ENCODE measurements around the gene TAF4B.

The TAF4B gene

GRCh38 chr18:26267357-26267930 is 41.2 kb downstream of the TAF4B start:
- H3K9me3 ChIP-seq (ENCODE audit: control insufficient read depth in 2 of 2, low read length in 2 of 2): no peaks in the 10 kb centered on the region
- no peak overlapping the region for H3K9ac ChIP-seq (ENCODE audit: low read depth in 1 of 2, low read length in 2 of 2)
- peaks cover 3 to 6% of the 10 kb centered on the region in 2 donors for H3K36me3 ChIP-seq (ENCODE audit: control insufficient read depth in 2 of 2, insufficient read depth in 2 of 2, low read length in 2 of 2)
- H3K27me3 ChIP-seq (ENCODE audit: control insufficient read depth in 2 of 2, insufficient read depth in 2 of 2, low read length in 2 of 2): no peaks in the 10 kb centered on the region
- no peak overlapping the region for H3K27ac ChIP-seq (ENCODE audit: low read depth in 2 of 2, low read length in 2 of 2)
- H3K4me3 ChIP-seq (ENCODE audit: low read length in 2 of 2): no peak overlapping the region
- H3K4me1 ChIP-seq (ENCODE audit: control insufficient read depth in 2 of 2, insufficient read depth in 2 of 2, low read length in 2 of 2): no peaks in the 10 kb centered on the region

GRCh38 chr18:26268454-26268853 is 42.2 kb downstream of the TAF4B start:
- H3K9ac ChIP-seq (ENCODE audit: low read depth in 1 of 2, low read length in 2 of 2): no peak overlapping the region
- H3K4me3 ChIP-seq (ENCODE audit: low read length in 2 of 2): no peak overlapping the region
- H3K27me3 ChIP-seq (ENCODE audit: control insufficient read depth in 2 of 2, insufficient read depth in 2 of 2, low read length in 2 of 2): no peaks in the 10 kb centered on the region
- H3K36me3 ChIP-seq (ENCODE audit: control insufficient read depth in 2 of 2, insufficient read depth in 2 of 2, low read length in 2 of 2): peaks cover 3 to 6% of the 10 kb centered on the region in 2 donors
- no peak overlapping the region for H3K27ac ChIP-seq (ENCODE audit: low read depth in 2 of 2, low read length in 2 of 2)
- no peaks in the 10 kb centered on the region for H3K4me1 ChIP-seq (ENCODE audit: control insufficient read depth in 2 of 2, insufficient read depth in 2 of 2, low read length in 2 of 2)
- no peaks in the 10 kb centered on the region for H3K9me3 ChIP-seq (ENCODE audit: control insufficient read depth in 2 of 2, low read length in 2 of 2)

GRCh38 chr18:26271917-26272549 is 45.8 kb downstream of the TAF4B start:
- H3K4me1 ChIP-seq (ENCODE audit: control insufficient read depth in 2 of 2, insufficient read depth in 2 of 2, low read length in 2 of 2): no peaks in the 10 kb centered on the region
- H3K27ac ChIP-seq (ENCODE audit: low read depth in 2 of 2, low read length in 2 of 2): no peak overlapping the region
- peaks cover 4 to 6% of the 10 kb centered on the region in 2 donors for H3K36me3 ChIP-seq (ENCODE audit: control insufficient read depth in 2 of 2, insufficient read depth in 2 of 2, low read length in 2 of 2)
- no peak overlapping the region for H3K9ac ChIP-seq (ENCODE audit: low read depth in 1 of 2, low read length in 2 of 2)
- no peaks in the 10 kb centered on the region for H3K27me3 ChIP-seq (ENCODE audit: control insufficient read depth in 2 of 2, insufficient read depth in 2 of 2, low read length in 2 of 2)
- no peaks in the 10 kb centered on the region for H3K9me3 ChIP-seq (ENCODE audit: control insufficient read depth in 2 of 2, low read length in 2 of 2)
- no peak overlapping the region for H3K4me3 ChIP-seq (ENCODE audit: low read length in 2 of 2)

- Histone ChIP-seq H3K4me1 (ENCODE audit: control insufficient read depth in 2 of 2, insufficient read depth in 2 of 2, low read length in 2 of 2) (no peaks in the 10 kb centered on the region), H3K36me3 (ENCODE audit: control insufficient read depth in 2 of 2, insufficient read depth in 2 of 2, low read length in 2 of 2) (peaks cover 0 to 2% of the 10 kb centered on the region in 2 donors), H3K27me3 (ENCODE audit: control insufficient read depth in 2 of 2, insufficient read depth in 2 of 2, low read length in 2 of 2) (no peaks in the 10 kb centered on the region), H3K27ac (ENCODE audit: low read depth in 2 of 2, low read length in 2 of 2) (no peak overlapping the region), H3K9me3 (ENCODE audit: control insufficient read depth in 2 of 2, low read length in 2 of 2) (no peaks in the 10 kb centered on the region), H3K4me3 (ENCODE audit: low read length in 2 of 2) (no peak overlapping the region), H3K9ac (ENCODE audit: low read depth in 1 of 2, low read length in 2 of 2) (no peak overlapping the region)
Observed at GRCh38 chr18:26277374-26277773, 51.1 kb downstream of the TAF4B start.

GRCh38 chr18:26279428-26279827 is 53.2 kb downstream of the TAF4B start:
- no peak overlapping the region for H3K9ac ChIP-seq (ENCODE audit: low read depth in 1 of 2, low read length in 2 of 2)
- H3K4me3 ChIP-seq (ENCODE audit: low read length in 2 of 2): no peak overlapping the region
- no peaks in the 10 kb centered on the region for H3K9me3 ChIP-seq (ENCODE audit: control insufficient read depth in 2 of 2, low read length in 2 of 2)
- H3K27me3 ChIP-seq (ENCODE audit: control insufficient read depth in 2 of 2, insufficient read depth in 2 of 2, low read length in 2 of 2): no peaks in the 10 kb centered on the region
- H3K4me1 ChIP-seq (ENCODE audit: control insufficient read depth in 2 of 2, insufficient read depth in 2 of 2, low read length in 2 of 2): no peaks in the 10 kb centered on the region
- H3K27ac ChIP-seq (ENCODE audit: low read depth in 2 of 2, low read length in 2 of 2): no peak overlapping the region
- H3K36me3 ChIP-seq (ENCODE audit: control insufficient read depth in 2 of 2, insufficient read depth in 2 of 2, low read length in 2 of 2): peaks cover 0 to 2% of the 10 kb centered on the region in 2 donors

- Histone ChIP-seq H3K9ac (ENCODE audit: low read depth in 1 of 2, low read length in 2 of 2) (no peak overlapping the region), H3K27me3 (ENCODE audit: control insufficient read depth in 2 of 2, insufficient read depth in 2 of 2, low read length in 2 of 2) (no peaks in the 10 kb centered on the region), H3K9me3 (ENCODE audit: control insufficient read depth in 2 of 2, low read length in 2 of 2) (no peaks in the 10 kb centered on the region), H3K4me1 (ENCODE audit: control insufficient read depth in 2 of 2, insufficient read depth in 2 of 2, low read length in 2 of 2) (no peaks in the 10 kb centered on the region), H3K36me3 (ENCODE audit: control insufficient read depth in 2 of 2, insufficient read depth in 2 of 2, low read length in 2 of 2) (peaks cover 0 to 5% of the 10 kb centered on the region in 2 donors), H3K27ac (ENCODE audit: low read depth in 2 of 2, low read length in 2 of 2) (no peak overlapping the region), H3K4me3 (ENCODE audit: low read length in 2 of 2) (no peak overlapping the region)
Observed at GRCh38 chr18:26286008-26286407, 59.8 kb downstream of the TAF4B start.

GRCh38 chr18:26287644-26288043 is 61.4 kb downstream of the TAF4B start:
- H3K9ac ChIP-seq (ENCODE audit: low read depth in 1 of 2, low read length in 2 of 2): no peak overlapping the region
- no peaks in the 10 kb centered on the region for H3K27me3 ChIP-seq (ENCODE audit: control insufficient read depth in 2 of 2, insufficient read depth in 2 of 2, low read length in 2 of 2)
- H3K9me3 ChIP-seq (ENCODE audit: control insufficient read depth in 2 of 2, low read length in 2 of 2): no peaks in the 10 kb centered on the region
- H3K4me1 ChIP-seq (ENCODE audit: control insufficient read depth in 2 of 2, insufficient read depth in 2 of 2, low read length in 2 of 2): no peaks in the 10 kb centered on the region
- no peak overlapping the region for H3K27ac ChIP-seq (ENCODE audit: low read depth in 2 of 2, low read length in 2 of 2)
- no peak overlapping the region for H3K4me3 ChIP-seq (ENCODE audit: low read length in 2 of 2)
- H3K36me3 ChIP-seq (ENCODE audit: control insufficient read depth in 2 of 2, insufficient read depth in 2 of 2, low read length in 2 of 2): peaks cover 0 to 7% of the 10 kb centered on the region in 2 donors

GRCh38 chr18:26290385-26290784 is 64.1 kb downstream of the TAF4B start:
- H3K9ac ChIP-seq (ENCODE audit: low read depth in 1 of 2, low read length in 2 of 2): no peak overlapping the region
- H3K4me1 ChIP-seq (ENCODE audit: control insufficient read depth in 2 of 2, insufficient read depth in 2 of 2, low read length in 2 of 2): no peaks in the 10 kb centered on the region
- no peak overlapping the region for H3K27ac ChIP-seq (ENCODE audit: low read depth in 2 of 2, low read length in 2 of 2)
- peaks cover 0 to 7% of the 10 kb centered on the region in 2 donors for H3K36me3 ChIP-seq (ENCODE audit: control insufficient read depth in 2 of 2, insufficient read depth in 2 of 2, low read length in 2 of 2)
- H3K9me3 ChIP-seq (ENCODE audit: control insufficient read depth in 2 of 2, low read length in 2 of 2): no peaks in the 10 kb centered on the region
- H3K27me3 ChIP-seq (ENCODE audit: control insufficient read depth in 2 of 2, insufficient read depth in 2 of 2, low read length in 2 of 2): no peaks in the 10 kb centered on the region
- H3K4me3 ChIP-seq (ENCODE audit: low read length in 2 of 2): no peak overlapping the region

GRCh38 chr18:26293982-26294381 is 67.7 kb downstream of the TAF4B start:
- Histone ChIP-seq H3K9ac (ENCODE audit: low read depth in 1 of 2, low read length in 2 of 2) (no peak overlapping the region), H3K27ac (ENCODE audit: low read depth in 2 of 2, low read length in 2 of 2) (no peak overlapping the region), H3K36me3 (ENCODE audit: control insufficient read depth in 2 of 2, insufficient read depth in 2 of 2, low read length in 2 of 2) (peaks cover 0 to 2% of the 10 kb centered on the region in 2 donors), H3K4me1 (ENCODE audit: control insufficient read depth in 2 of 2, insufficient read depth in 2 of 2, low read length in 2 of 2) (no peaks in the 10 kb centered on the region), H3K9me3 (ENCODE audit: control insufficient read depth in 2 of 2, low read length in 2 of 2) (no peaks in the 10 kb centered on the region), H3K27me3 (ENCODE audit: control insufficient read depth in 2 of 2, insufficient read depth in 2 of 2, low read length in 2 of 2) (no peaks in the 10 kb centered on the region), H3K4me3 (ENCODE audit: low read length in 2 of 2) (no peak overlapping the region)

- H3K9ac ChIP-seq (ENCODE audit: low read depth in 1 of 2, low read length in 2 of 2): no peak overlapping the region
- no peaks in the 10 kb centered on the region for H3K27me3 ChIP-seq (ENCODE audit: control insufficient read depth in 2 of 2, insufficient read depth in 2 of 2, low read length in 2 of 2)
- no peaks in the 10 kb centered on the region for H3K9me3 ChIP-seq (ENCODE audit: control insufficient read depth in 2 of 2, low read length in 2 of 2)
- H3K36me3 ChIP-seq (ENCODE audit: control insufficient read depth in 2 of 2, insufficient read depth in 2 of 2, low read length in 2 of 2): no peaks in the 10 kb centered on the region
- H3K4me3 ChIP-seq (ENCODE audit: low read length in 2 of 2): no peak overlapping the region
- H3K4me1 ChIP-seq (ENCODE audit: control insufficient read depth in 2 of 2, insufficient read depth in 2 of 2, low read length in 2 of 2): no peaks in the 10 kb centered on the region
- H3K27ac ChIP-seq (ENCODE audit: low read depth in 2 of 2, low read length in 2 of 2): no peak overlapping the region
Observed at GRCh38 chr18:26298107-26298506, 71.9 kb downstream of the TAF4B start.

Measured in mucosa of rectum (tissue), 2 donors.